Endothelial cell of umbilical vein (primary cell): Measurements from ENCODE around the gene SCNN1B. TPM values are rescaled to one million over a fixed set of nuclear protein-coding genes. Genes with fewer than 3 reads are reported as not detected.

ENCODE experiments used
- BruUV-seq: library from RNA; stranded (reverse); fragments of 400-500 nt; replicated peaks from 2 replicates; lab custom pipeline; 2021; lab: Mats Ljungman, UMichigan
- CTCF ChIA-PET: fragments of 300-600, 350-600 bp; sonication (Branson Sonifier 250); formaldehyde crosslinking; loops from one replicate; lab custom pipeline; 2021; ENCODE audit warnings: antibody characterized with exemption, inconsistent platforms; lab: Charles Lee
- POLR2A ChIA-PET: fragments of 300-600, 350-600 bp; sonication (Branson Sonifier 250); formaldehyde crosslinking; loops from one replicate; lab custom pipeline; 2021; ENCODE audit warnings: antibody characterized with exemption, inconsistent platforms; lab: Charles Lee
- DNase-seq: peaks from one replicate; pipeline ENCODE4 v3.0.0-alpha.2; 2011; ENCODE audit warnings: low read depth, low spot score
- FAIRE-seq: peaks from 2 replicates; lab custom pipeline; 2011; peaks lifted over from hg19 to GRCh38; lab: Jason Lieb, UNC
- H2AFZ ChIP-seq: 2 replicates; pipeline ENCODE4 v1.6.0; 2012; ENCODE audit warnings: low read depth, low read length, control low read depth, inconsistent platforms
- H3K27ac ChIP-seq: 2 replicates; pipeline ENCODE4 v1.5.1; 2011; ENCODE audit warnings: low read depth, mild to moderate bottlenecking, control low read depth, low read length, moderate library complexity; ENCODE audit not compliant: insufficient read depth
- H3K27me3 ChIP-seq, 2 experiments: 2 replicates each; pipeline versions ENCODE4 v1.6.0 to v1.6.1; 2011; ENCODE audit warnings: low read length in 2 of 2, mixed read lengths in 1 of 2; ENCODE audit not compliant: control insufficient read depth in 2 of 2, insufficient read depth in 2 of 2
- H3K36me3 ChIP-seq, 2 experiments: 2 replicates in 1 of 2; 3 replicates in 1 of 2; pipeline ENCODE4 v1.5.1; 2011; ENCODE audit warnings: low read length in 2 of 2, mild to moderate bottlenecking in 1 of 2, moderate library complexity in 1 of 2; ENCODE audit not compliant: control insufficient read depth in 2 of 2, insufficient read depth in 2 of 2; ENCODE audit errors: extremely low read depth in 1 of 2
- H3K4me1 ChIP-seq: 3 replicates; pipeline ENCODE4 v1.5.1; 2011; ENCODE audit warnings: mild to moderate bottlenecking, low read length; ENCODE audit not compliant: control insufficient read depth, insufficient read depth; ENCODE audit errors: extremely low read depth
- H3K4me2 ChIP-seq: 2 replicates; pipeline ENCODE4 v1.6.1; 2011; ENCODE audit warnings: low read length, control low read depth, mixed read lengths; ENCODE audit not compliant: insufficient read depth
- H3K4me3 ChIP-seq, 3 experiments: fragments of 200-600 bp in 1 of 3; sonication (generic), shearing (Covaris generic) in 1 of 3; replicated peaks in 1 of 3; 2 replicates each; pipeline ENCODE4 v1.5.1; 2011 to 2016; ENCODE audit warnings: control low read depth in 3 of 3, low read length in 3 of 3, mild to moderate bottlenecking in 2 of 3, inconsistent platforms in 1 of 3, low read depth in 1 of 3, moderate library complexity in 1 of 3; ENCODE audit not compliant: insufficient read depth in 1 of 3
- H3K79me2 ChIP-seq: 2 replicates; pipeline ENCODE4 v1.6.0; 2012; ENCODE audit warnings: low read length, inconsistent platforms; ENCODE audit not compliant: control insufficient read depth, insufficient read depth
- H3K9ac ChIP-seq: replicated peaks from 2 replicates; pipeline ENCODE3; 2011; ENCODE audit warnings: low read length, control low read depth; ENCODE audit not compliant: insufficient read depth; ENCODE audit errors: extremely low read depth
- H3K9me1 ChIP-seq: replicated peaks from 3 replicates; pipeline ENCODE4 v1.6.0; 2011; ENCODE audit warnings: mild to moderate bottlenecking, low read length; ENCODE audit not compliant: control insufficient read depth, insufficient read depth; ENCODE audit errors: extremely low read depth
- H3K9me3 ChIP-seq: replicated peaks from 2 replicates; pipeline ENCODE4 v1.5.1; 2012; ENCODE audit warnings: low read length, inconsistent platforms; ENCODE audit not compliant: control insufficient read depth, insufficient read depth
- H4K20me1 ChIP-seq: replicated peaks from 2 replicates; pipeline ENCODE3; 2011; ENCODE audit warnings: mild to moderate bottlenecking, low read length; ENCODE audit not compliant: control insufficient read depth, insufficient read depth; ENCODE audit errors: extremely low read depth
- EZH2 ChIP-seq: IDR thresholded peaks from 2 replicates; pipeline ENCODE4 v1.6.1; 2012; ENCODE audit warnings: borderline replicate concordance, low read depth, mild to moderate bottlenecking, moderate library complexity, low read length, inconsistent platforms; ENCODE audit not compliant: severe bottlenecking
- FOS ChIP-seq: IDR thresholded peaks from 2 replicates; pipeline ENCODE4 v1.6.1; 2011; ENCODE audit warnings: mild to moderate bottlenecking, low read length, moderate library complexity, borderline replicate concordance; ENCODE audit not compliant: insufficient read depth
- GATA2 ChIP-seq: IDR thresholded peaks from 2 replicates; pipeline ENCODE4 v1.7.0; 2011; ENCODE audit warnings: low read depth, mild to moderate bottlenecking, moderate library complexity, mixed read lengths, low read length; ENCODE audit not compliant: insufficient read length, insufficient read depth
- JUN ChIP-seq: IDR thresholded peaks from 2 replicates; pipeline ENCODE4 v1.6.1; 2011; ENCODE audit warnings: borderline replicate concordance, low read depth; ENCODE audit not compliant: insufficient read length, insufficient read depth
- MYC ChIP-seq: IDR thresholded peaks from one replicate; pipeline ENCODE4 v1.6.1; 2011; ENCODE audit warnings: mild to moderate bottlenecking, low read depth, low read length
- POLR2A ChIP-seq: IDR thresholded peaks from 2 replicates; pipeline ENCODE4 v1.6.1; 2012; ENCODE audit warnings: low read depth, mild to moderate bottlenecking, control low read depth, low read length
- POLR2AphosphoS5 ChIP-seq: IDR thresholded peaks from 2 replicates; pipeline ENCODE4 v1.6.1; 2012; ENCODE audit warnings: low read depth, mild to moderate bottlenecking, control low read depth, low read length, moderate library complexity; ENCODE audit not compliant: insufficient read depth
- dilution Hi-C: fragments of 300-500 bp; cut with MboI; formaldehyde crosslinking; loops from one replicate; pipeline ENCODE4 v1.15.0; 2019; ENCODE audit warnings: low sequenced_read_pairs; ENCODE audit not compliant: extremely low pct_ligation_motif_present
- intact Hi-C: fragments of 100-400 bp; cut with micrococcal nuclease; formaldehyde crosslinking; loops from one replicate; pipeline ENCODE4 v1.10.0; 2022
- polyA plus RNA-seq, 4 experiments: library from polyadenylated mRNA; depleted of rRNA in 3 of 4; stranded (reverse) in 3 of 4; unstranded in 1 of 4; fragments of >200 nt; gene quantifications; 2 replicates each; pipeline versions ENCODE4 v1.2.1 to v1.2.3, GENCODE V29; 2011 to 2012; ENCODE audit warnings: missing spikeins in 1 of 4
- total RNA-seq: library from RNA; stranded (reverse); gene quantifications from 2 replicates; pipeline ENCODE4 v1.2.3, GENCODE V29; 2021
- TF ChIP-seq, protein P1 (sequence below), 2 donors: IDR thresholded peaks; 1 replicate in 1 of 2; 2 replicates in 1 of 2; pipeline ENCODE4 v1.5.1; 2011; ENCODE audit warnings: low read length in 2 of 2, mild to moderate bottlenecking in 2 of 2, moderate library complexity in 2 of 2, control low read depth in 1 of 2, inconsistent platforms in 1 of 2, low read depth in 1 of 2; ENCODE audit not compliant: insufficient read depth in 1 of 2; ENCODE audit errors: extremely low read depth in 1 of 2
- TF ChIP-seq, protein P2 (sequence below): IDR thresholded peaks from 2 replicates; pipeline ENCODE4 v1.6.1; 2011; ENCODE audit not compliant: insufficient read depth, insufficient read length

SCNN1B gene
- total and polyA plus RNA-seq, 2 donors (not counting 3 experiments of a cell fraction or from before 2014, with no cell fraction given), result not detected

- BruUV-seq, result no TSS peak
- no peak for DNase-seq
- Histone ChIP-seq H3K9me3 (no peaks in the 10 kb centered on the region), H3K79me2 (no peaks in the 10 kb centered on the region), H3K36me3 (peaks cover 5 to 15% of the 10 kb centered on the region in 2 experiments), H3K4me1 (peaks cover 15% of the 10 kb centered on the region), H3K9me1 (no peaks in the 10 kb centered on the region), H3K27me3 (no peaks in the 10 kb centered on the region), H3K27ac (no peak overlapping the region), H3K4me2 (no peak overlapping the region), H3K9ac (no peak overlapping the region), H3K4me3 (no peak overlapping the region), H4K20me1 (no peaks in the 10 kb centered on the region), H2AFZ (no peak overlapping the region)
- ChIA-PET CTCF (no interaction called here), POLR2A (no interaction called here)
- dilution Hi-C loops, result no loop called here
- intact Hi-C loops, result no loop called here
- no peak for FAIRE-seq
- TF ChIP-seq EZH2 (no peak), MYC (no peak), FOS (no peak), POLR2AphosphoS5 (no peak), GATA2 (no peak), JUN (no peak), POLR2A (no peak)
- TF ChIP-seq, protein P1, sequence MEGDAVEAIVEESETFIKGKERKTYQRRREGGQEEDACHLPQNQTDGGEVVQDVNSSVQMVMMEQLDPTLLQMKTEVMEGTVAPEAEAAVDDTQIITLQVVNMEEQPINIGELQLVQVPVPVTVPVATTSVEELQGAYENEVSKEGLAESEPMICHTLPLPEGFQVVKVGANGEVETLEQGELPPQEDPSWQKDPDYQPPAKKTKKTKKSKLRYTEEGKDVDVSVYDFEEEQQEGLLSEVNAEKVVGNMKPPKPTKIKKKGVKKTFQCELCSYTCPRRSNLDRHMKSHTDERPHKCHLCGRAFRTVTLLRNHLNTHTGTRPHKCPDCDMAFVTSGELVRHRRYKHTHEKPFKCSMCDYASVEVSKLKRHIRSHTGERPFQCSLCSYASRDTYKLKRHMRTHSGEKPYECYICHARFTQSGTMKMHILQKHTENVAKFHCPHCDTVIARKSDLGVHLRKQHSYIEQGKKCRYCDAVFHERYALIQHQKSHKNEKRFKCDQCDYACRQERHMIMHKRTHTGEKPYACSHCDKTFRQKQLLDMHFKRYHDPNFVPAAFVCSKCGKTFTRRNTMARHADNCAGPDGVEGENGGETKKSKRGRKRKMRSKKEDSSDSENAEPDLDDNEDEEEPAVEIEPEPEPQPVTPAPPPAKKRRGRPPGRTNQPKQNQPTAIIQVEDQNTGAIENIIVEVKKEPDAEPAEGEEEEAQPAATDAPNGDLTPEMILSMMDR (IDR thresholded peaks at IDR 0.05; ENCODE audit: extremely low read depth in 1 of 2, insufficient read depth in 1 of 2, low read depth in 1 of 2, low read length in 2 of 2), result no peak
- TF ChIP-seq, protein P2, sequence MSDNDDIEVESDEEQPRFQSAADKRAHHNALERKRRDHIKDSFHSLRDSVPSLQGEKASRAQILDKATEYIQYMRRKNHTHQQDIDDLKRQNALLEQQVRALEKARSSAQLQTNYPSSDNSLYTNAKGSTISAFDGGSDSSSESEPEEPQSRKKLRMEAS, result no peak
Observed at GRCh38 chr16:23397464-23397863, 95.4 kb downstream of the SCNN1B start.
